Osteocyte (in vitro differentiated cells): ENCODE measurements around the gene PRDM10. TPM values are rescaled to one million over a fixed set of nuclear protein-coding genes. Genes with fewer than 3 reads are reported as not detected.

Experiments used
- DNase-seq: peaks from one replicate; pipeline ENCODE4 v3.0.0; 2021; ENCODE audit warnings: mixed read lengths; ENCODE audit not compliant: unreplicated experiment; ENCODE audit errors: extremely low spot score
- H3K27ac Mint-ChIP-seq: one replicate; pipeline ENCODE4 v1.8.0; 2021; ENCODE audit warnings: mild to moderate bottlenecking, mixed read lengths; ENCODE audit not compliant: unreplicated experiment
- H3K27me3 Mint-ChIP-seq: one replicate; pipeline ENCODE4 v1.8.0; 2021; ENCODE audit warnings: mixed read lengths; ENCODE audit not compliant: unreplicated experiment
- H3K36me3 Mint-ChIP-seq: one replicate; pipeline ENCODE4 v1.8.0; 2021; ENCODE audit warnings: mixed read lengths; ENCODE audit not compliant: unreplicated experiment
- H3K4me1 Mint-ChIP-seq: one replicate; pipeline ENCODE4 v1.8.0; 2021; ENCODE audit warnings: mixed read lengths; ENCODE audit not compliant: unreplicated experiment
- H3K4me3 Mint-ChIP-seq: one replicate; pipeline ENCODE4 v1.8.0; 2021; ENCODE audit warnings: mild to moderate bottlenecking, moderate library complexity, mixed read lengths; ENCODE audit not compliant: unreplicated experiment
- H3K9me3 Mint-ChIP-seq: one replicate; pipeline ENCODE4 v1.8.0; 2021; ENCODE audit warnings: mixed read lengths; ENCODE audit not compliant: unreplicated experiment
- total RNA-seq: library from RNA; stranded (reverse); gene quantifications from 2 replicates; pipeline ENCODE4 v1.2.1, GENCODE V29; 2021
- TF ChIP-seq, protein P1 (sequence below): fragments of 200-600 bp; sonication (generic); IDR thresholded peaks from 2 replicates; pipeline ENCODE4 v1.5.0; 2021; ENCODE audit warnings: antibody characterized with exemption, mild to moderate bottlenecking, moderate library complexity

PRDM10 gene
- total RNA-seq, 1 donor from 2014 or later, result 15.3 TPM

DNA sequence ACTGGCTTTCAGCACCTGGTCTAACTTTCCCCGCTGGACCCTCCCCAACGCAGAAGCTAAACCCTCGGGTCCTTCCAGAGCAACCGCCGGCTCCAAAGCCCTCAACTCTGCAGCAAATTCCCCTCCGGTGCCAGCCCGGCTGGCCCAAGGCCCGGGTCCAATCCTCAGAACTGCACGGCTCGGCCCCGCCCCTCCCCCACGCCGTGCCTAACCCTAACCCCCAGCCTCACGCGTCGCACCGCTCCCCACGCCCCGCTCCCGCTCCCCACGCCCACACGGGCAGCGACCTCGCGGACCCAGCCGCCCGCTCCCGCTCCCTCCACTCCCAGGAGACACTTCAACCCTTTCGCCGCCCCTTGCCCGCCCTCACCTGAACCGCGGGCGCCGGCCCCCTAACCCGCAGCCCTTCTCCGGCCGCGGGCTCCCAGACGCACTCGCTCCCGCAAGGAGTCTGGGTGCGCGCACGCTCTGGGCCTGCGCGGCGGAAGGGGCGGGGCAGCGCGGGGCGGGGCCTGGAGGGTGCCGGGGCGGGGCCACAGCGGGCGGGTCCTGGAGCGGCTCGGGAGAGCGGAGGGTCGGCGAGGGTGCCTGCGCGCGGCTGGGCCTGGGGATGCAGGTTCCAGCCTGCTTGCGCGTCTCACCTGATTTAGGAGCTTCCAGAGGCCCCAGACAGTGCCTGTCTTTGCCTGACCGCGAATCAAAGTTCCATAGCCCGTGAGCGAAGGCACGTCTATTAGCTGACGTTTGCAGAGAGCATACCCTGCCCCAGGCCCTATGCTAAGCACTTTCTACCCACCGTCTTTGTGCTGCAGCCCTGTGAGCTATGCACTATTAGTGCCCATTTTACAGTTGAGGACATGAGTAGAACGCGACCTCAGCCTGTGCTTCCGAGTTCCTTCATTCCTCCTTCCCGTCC is 107.3 kb downstream of the PRDM10 start, which contains the start of gene NFRKB:
Gene NFRKB (minus strand): TSS at position 453 of the 916 bp plus-strand sequence. CDS start 2,729 bp downstream, outside the sequence.
- H3K36me3 Mint-ChIP-seq, result peaks cover 25% of the 10 kb centered on the region
- peak within 1 kb of the TSS; percentile 89 for H3K4me3 Mint-ChIP-seq
- H3K9me3 Mint-ChIP-seq, result no peaks in the 10 kb centered on the region
- no peaks in the 10 kb centered on the region for H3K27me3 Mint-ChIP-seq
- H3K27ac Mint-ChIP-seq, result peak within 1 kb of the TSS; percentile 74
- DNase-seq, result peak; percentile 95
- TF ChIP-seq, protein P1, sequence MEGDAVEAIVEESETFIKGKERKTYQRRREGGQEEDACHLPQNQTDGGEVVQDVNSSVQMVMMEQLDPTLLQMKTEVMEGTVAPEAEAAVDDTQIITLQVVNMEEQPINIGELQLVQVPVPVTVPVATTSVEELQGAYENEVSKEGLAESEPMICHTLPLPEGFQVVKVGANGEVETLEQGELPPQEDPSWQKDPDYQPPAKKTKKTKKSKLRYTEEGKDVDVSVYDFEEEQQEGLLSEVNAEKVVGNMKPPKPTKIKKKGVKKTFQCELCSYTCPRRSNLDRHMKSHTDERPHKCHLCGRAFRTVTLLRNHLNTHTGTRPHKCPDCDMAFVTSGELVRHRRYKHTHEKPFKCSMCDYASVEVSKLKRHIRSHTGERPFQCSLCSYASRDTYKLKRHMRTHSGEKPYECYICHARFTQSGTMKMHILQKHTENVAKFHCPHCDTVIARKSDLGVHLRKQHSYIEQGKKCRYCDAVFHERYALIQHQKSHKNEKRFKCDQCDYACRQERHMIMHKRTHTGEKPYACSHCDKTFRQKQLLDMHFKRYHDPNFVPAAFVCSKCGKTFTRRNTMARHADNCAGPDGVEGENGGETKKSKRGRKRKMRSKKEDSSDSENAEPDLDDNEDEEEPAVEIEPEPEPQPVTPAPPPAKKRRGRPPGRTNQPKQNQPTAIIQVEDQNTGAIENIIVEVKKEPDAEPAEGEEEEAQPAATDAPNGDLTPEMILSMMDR, result no peak
- H3K4me1 Mint-ChIP-seq, result peaks cover 19% of the 10 kb centered on the region

DNA sequence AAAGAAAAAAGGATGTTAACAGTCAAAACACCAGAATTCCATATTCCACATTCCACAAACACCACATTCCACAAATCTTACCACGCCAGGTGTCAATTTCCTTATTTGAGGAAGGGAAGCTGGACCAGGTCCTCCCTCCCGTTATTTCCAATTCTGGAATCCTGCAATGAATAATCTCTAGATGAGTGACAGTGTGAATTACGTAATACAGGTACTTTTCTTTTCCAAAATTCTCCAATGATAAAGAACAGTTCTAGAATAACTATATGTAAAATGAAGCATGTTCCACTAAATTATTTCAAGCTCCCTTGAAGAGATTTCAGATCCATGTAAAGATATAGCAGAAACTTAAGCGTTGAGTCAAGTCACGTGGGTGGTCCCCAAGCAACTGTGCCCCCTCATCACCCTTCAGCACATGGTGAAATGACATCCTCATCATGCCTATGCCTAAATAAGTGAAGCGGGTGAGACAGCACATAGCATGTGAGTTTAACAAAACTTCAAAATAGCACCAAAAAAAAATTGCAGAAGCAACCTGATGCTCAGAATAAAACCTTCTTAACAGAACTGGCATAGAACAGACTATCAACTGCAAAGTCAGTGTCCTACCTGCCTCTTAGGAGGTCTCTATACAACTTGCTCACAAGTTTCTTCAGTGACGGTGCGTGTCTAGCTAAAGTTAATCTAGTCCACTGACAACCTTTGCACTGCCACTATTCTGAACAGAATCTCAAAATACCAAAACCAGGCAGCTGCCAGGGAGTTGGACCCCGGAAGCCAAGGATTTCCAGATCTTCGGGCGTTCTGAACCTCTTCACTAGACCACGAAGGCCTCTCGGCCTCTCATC is 108.1 kb downstream of the PRDM10 start:
- TF ChIP-seq, protein P1, result no peak
- Mint-ChIP-seq H3K27ac (peak overlapping the region; percentile 74), H3K9me3 (no peaks in the 10 kb centered on the region), H3K36me3 (peaks cover 21% of the 10 kb centered on the region), H3K4me1 (peaks cover 19% of the 10 kb centered on the region), H3K27me3 (no peaks in the 10 kb centered on the region), H3K4me3 (peak overlapping the region; percentile 89)
- no peak for DNase-seq

DNA sequence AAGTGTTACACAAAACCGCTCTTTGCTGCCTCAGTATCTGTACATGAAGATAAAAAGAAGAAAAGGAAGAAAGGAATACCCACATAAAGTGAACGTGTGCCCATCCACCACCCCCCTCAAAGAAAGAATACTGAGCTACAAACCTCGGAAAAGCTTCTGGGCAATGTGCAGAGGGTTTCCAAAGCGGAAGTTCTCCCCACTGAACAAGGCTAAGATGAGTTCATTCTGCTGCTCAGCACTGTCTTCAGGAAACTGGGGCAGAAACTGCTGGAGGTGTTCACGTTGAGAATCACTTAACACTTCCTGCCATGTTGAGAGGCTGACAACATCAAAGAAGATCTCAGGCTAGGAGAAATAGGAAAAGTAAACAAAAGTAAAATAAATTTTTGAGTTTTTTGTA is 114.2 kb downstream of the PRDM10 start:
- no peaks in the 10 kb centered on the region for H3K27me3 Mint-ChIP-seq
- no peaks in the 10 kb centered on the region for H3K4me1 Mint-ChIP-seq
- TF ChIP-seq, protein P1, result no peak
- no peak overlapping the region for H3K27ac Mint-ChIP-seq
- no peak overlapping the region for H3K4me3 Mint-ChIP-seq
- DNase-seq, result no peak
- H3K36me3 Mint-ChIP-seq, result peaks cover 56% of the 10 kb centered on the region
- no peaks in the 10 kb centered on the region for H3K9me3 Mint-ChIP-seq

DNA sequence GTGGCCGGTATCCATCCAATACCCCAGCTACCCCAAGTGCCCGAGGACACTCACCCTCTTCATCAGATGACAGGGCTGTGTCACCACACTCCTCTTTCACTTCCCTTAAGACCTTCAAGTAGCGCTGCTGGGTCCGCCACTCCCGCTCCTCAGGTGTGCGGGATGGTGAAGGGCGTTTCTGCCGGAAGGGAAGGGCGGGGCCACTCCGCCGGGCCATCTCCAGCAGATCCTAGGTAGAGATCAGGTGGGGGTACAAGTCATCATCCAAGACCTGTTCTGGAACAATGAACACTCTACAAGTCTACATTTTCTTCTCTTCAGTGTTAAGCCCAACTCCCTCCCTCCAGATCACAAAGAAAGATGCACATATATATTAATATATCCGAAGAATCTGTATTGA is 117.3 kb downstream of the PRDM10 start:
- TF ChIP-seq, protein P1, result no peak
- no peak for DNase-seq
- no peaks in the 10 kb centered on the region for H3K4me1 Mint-ChIP-seq
- no peaks in the 10 kb centered on the region for H3K27me3 Mint-ChIP-seq
- no peaks in the 10 kb centered on the region for H3K9me3 Mint-ChIP-seq
- peaks cover 70% of the 10 kb centered on the region for H3K36me3 Mint-ChIP-seq
- H3K4me3 Mint-ChIP-seq, result no peak overlapping the region
- no peak overlapping the region for H3K27ac Mint-ChIP-seq

DNA sequence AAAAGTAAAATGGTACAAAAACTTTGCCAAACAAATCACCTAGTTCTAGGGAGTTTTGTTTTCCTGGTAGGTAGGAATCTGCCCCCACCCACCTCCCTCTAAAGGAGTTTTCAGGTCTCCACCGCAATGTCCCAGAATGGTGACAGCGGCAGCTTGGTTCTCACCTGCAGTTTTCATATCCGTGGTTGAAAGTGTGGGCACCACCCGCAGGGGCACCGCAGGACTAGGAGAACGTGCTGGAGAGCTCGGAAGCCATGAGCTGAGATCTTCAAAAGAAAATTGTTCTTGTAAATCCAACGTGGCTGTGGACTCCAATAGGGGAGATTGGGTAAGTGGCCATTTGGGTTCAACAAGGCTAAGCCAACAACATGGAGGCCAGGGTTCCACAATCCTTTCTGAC is 118.1 kb downstream of the PRDM10 start:
- DNase-seq, result no peak
- TF ChIP-seq, protein P1, result no peak
- Mint-ChIP-seq H3K27me3 (no peaks in the 10 kb centered on the region), H3K4me3 (no peak overlapping the region), H3K36me3 (peaks cover 75% of the 10 kb centered on the region), H3K27ac (no peak overlapping the region), H3K4me1 (no peaks in the 10 kb centered on the region), H3K9me3 (no peaks in the 10 kb centered on the region)
